NCI-H460 (cell line): ENCODE data around the gene GJB2. TPM values are rescaled to one million over a fixed set of nuclear protein-coding genes. Genes with fewer than 3 reads are reported as not detected.
"Not testable (repeated sequence)": the region's sequence is repeated elsewhere in the genome, so short reads cannot be mapped to it uniquely, and the experiment has no call there.

ENCODE experiments used
- DNase-seq: peaks from one replicate; pipeline ENCODE4 v3.0.0-alpha.2; 2016; ENCODE audit warnings: low read depth; ENCODE audit errors: extremely low read depth
- total RNA-seq: library from RNA; depleted of rRNA; stranded (reverse); fragments of >200 nt; shearing (Covaris generic); gene quantifications from 2 replicates; pipeline ENCODE4 v1.2.3, GENCODE V29; 2014

The GJB2 gene
- total RNA-seq, 1 experiment from 2014 or later: 10.5 TPM

- DNase-seq: no peak
These were observed 21.4 kb downstream of the GJB2 start for GRCh38 chr13:20171364-20171763.

- no peak for DNase-seq
These were observed 21.8 kb downstream of the GJB2 start for GRCh38 chr13:20170921-20171320.

- DNase-seq: no peak
These were observed 24.3 kb downstream of the GJB2 start for GRCh38 chr13:20168396-20168795.

- DNase-seq: no peak
These were observed 27.1 kb downstream of the GJB2 start for GRCh38 chr13:20165417-20166257.

GRCh38 chr13:20161951-20162300 lies 30.8 kb downstream of the GJB2 start:
- no peak for DNase-seq

- DNase-seq: no peak
These were observed 31.3 kb downstream of the GJB2 start for GRCh38 chr13:20161275-20161950.

GRCh38 chr13:20160306-20161274 lies 32.1 kb downstream of the GJB2 start, which contains the start of gene GJA3:
TSS of gene GJA3 (minus strand) at chr13:20161052. CDS start at chr13:20143288, 17,764 bp downstream.
- DNase-seq: no peak

GRCh38 chr13:20159646-20160305 lies 33.0 kb downstream of the GJB2 start:
- no peak for DNase-seq

- no peak for DNase-seq
These were observed 35.5 kb downstream of the GJB2 start for GRCh38 chr13:20157151-20157796.

GRCh38 chr13:20156702-20157101 lies 36.0 kb downstream of the GJB2 start:
- no peak for DNase-seq

- DNase-seq: not testable (repeated sequence)
These were observed 39.4 kb downstream of the GJB2 start for GRCh38 chr13:20153290-20153689.

- DNase-seq: no peak
These were observed 41.1 kb downstream of the GJB2 start for GRCh38 chr13:20151612-20152011.

- DNase-seq: no peak
These were observed 41.7 kb downstream of the GJB2 start for GRCh38 chr13:20151016-20151415.

GRCh38 chr13:20150561-20150960 lies 42.2 kb downstream of the GJB2 start:
- DNase-seq: no peak

- no peak for DNase-seq
These were observed 43.0 kb downstream of the GJB2 start for GRCh38 chr13:20149762-20150161.

- DNase-seq: no peak
These were observed 44.1 kb downstream of the GJB2 start for GRCh38 chr13:20148501-20149183.

GRCh38 chr13:20146381-20146780 lies 46.4 kb downstream of the GJB2 start:
- no peak for DNase-seq

- no peak for DNase-seq
These were observed 47.2 kb downstream of the GJB2 start for GRCh38 chr13:20145521-20145920.

GRCh38 chr13:20144141-20144850 lies 48.4 kb downstream of the GJB2 start:
- no peak for DNase-seq
